HEK293 (cell line): ENCODE results near the gene CIZ1.
A peak's percentile ranks its signal among the peaks of the same experiment; 100 is the strongest.

Experiments used
- BCL11A ChIP-seq: fragments of 450-650 bp; formaldehyde crosslinking; IDR thresholded peaks from 2 replicates; pipeline ENCODE4 v1.5.1; 2016; ENCODE audit warnings: low read depth, missing biosample characterization, missing genetic modification characterization
- HOXC10 ChIP-seq: sonication (generic); formaldehyde crosslinking; IDR thresholded peaks from 2 replicates; pipeline ENCODE4 v1.8.1; 2023; ENCODE audit warnings: mild to moderate bottlenecking, missing genetic modification reagents
- MEIS1 ChIP-seq: sonication (generic); formaldehyde crosslinking; IDR thresholded peaks from 2 replicates; pipeline ENCODE4 v1.8.1; 2022; ENCODE audit warnings: missing genetic modification reagents, mild to moderate bottlenecking, borderline replicate concordance
- PRDM1 ChIP-seq: fragments of 450-650 bp; formaldehyde crosslinking; IDR thresholded peaks from 2 replicates; pipeline ENCODE4; 2016; ENCODE audit warnings: missing biosample characterization, missing genetic modification characterization
- RBAK ChIP-seq: fragments of 450-650 bp; formaldehyde crosslinking; IDR thresholded peaks from 2 replicates; pipeline ENCODE4 v1.5.1; 2016; ENCODE audit warnings: missing biosample characterization, missing genetic modification characterization
- SCRT2 ChIP-seq: fragments of 450-650 bp; formaldehyde crosslinking; IDR thresholded peaks from 2 replicates; pipeline ENCODE4 v1.5.1; 2016; ENCODE audit warnings: missing biosample characterization, missing genetic modification characterization
- YY2 ChIP-seq: fragments of 450-650 bp; formaldehyde crosslinking; IDR thresholded peaks from 2 replicates; pipeline ENCODE4 v1.5.1; 2016; ENCODE audit warnings: missing biosample characterization, missing genetic modification characterization
- ZBTB7A ChIP-seq: fragments of 450-650 bp; formaldehyde crosslinking; IDR thresholded peaks from 2 replicates; pipeline ENCODE4 v1.5.1; 2016; ENCODE audit warnings: low read depth, missing biosample characterization, missing genetic modification characterization
- ZNF112 ChIP-seq: fragments of 450-650 bp; formaldehyde crosslinking; IDR thresholded peaks from 2 replicates; pipeline ENCODE4 v1.5.0; 2017; ENCODE audit warnings: missing biosample characterization, missing genetic modification characterization
- ZNF138 ChIP-seq: fragments of 450-650 bp; formaldehyde crosslinking; IDR thresholded peaks from 2 replicates; pipeline ENCODE4 v1.5.1; 2016; ENCODE audit warnings: missing biosample characterization, missing genetic modification characterization, borderline replicate concordance
- ZNF155 ChIP-seq: fragments of 450-650 bp; formaldehyde crosslinking; IDR thresholded peaks from 2 replicates; pipeline ENCODE4 v1.5.1; 2016; ENCODE audit warnings: missing biosample characterization, missing genetic modification characterization
- ZNF221 ChIP-seq: fragments of 450-650 bp; formaldehyde crosslinking; IDR thresholded peaks from 2 replicates; pipeline ENCODE4 v1.5.1; 2017; ENCODE audit warnings: missing biosample characterization, missing genetic modification characterization, borderline replicate concordance
- ZNF324 ChIP-seq: fragments of 450-650 bp; formaldehyde crosslinking; IDR thresholded peaks from 2 replicates; pipeline ENCODE4 v1.5.1; 2016; ENCODE audit warnings: missing biosample characterization, missing genetic modification characterization
- ZNF37A ChIP-seq: fragments of 450-650 bp; IDR thresholded peaks from 2 replicates; pipeline ENCODE4 v1.5.1; 2018; ENCODE audit warnings: missing biosample characterization, missing genetic modification characterization
- ZNF391 ChIP-seq: fragments of 450-650 bp; formaldehyde crosslinking; IDR thresholded peaks from 2 replicates; pipeline ENCODE4 v1.5.1; 2016; ENCODE audit warnings: low read depth, missing biosample characterization, missing genetic modification characterization, borderline replicate concordance
- ZNF394 ChIP-seq: fragments of 450-650 bp; formaldehyde crosslinking; IDR thresholded peaks from 2 replicates; pipeline ENCODE4 v1.5.1; 2016; ENCODE audit warnings: missing biosample characterization, missing genetic modification characterization, mild to moderate bottlenecking, moderate library complexity, borderline replicate concordance
- ZNF404 ChIP-seq: fragments of 450-650 bp; formaldehyde crosslinking; IDR thresholded peaks from 2 replicates; pipeline ENCODE4 v1.5.1; 2017; ENCODE audit warnings: missing biosample characterization, missing genetic modification characterization
- ZNF510 ChIP-seq: fragments of 450-650 bp; formaldehyde crosslinking; IDR thresholded peaks from 2 replicates; pipeline ENCODE4 v1.5.1; 2018; ENCODE audit warnings: mild to moderate bottlenecking, missing genetic modification characterization, missing biosample characterization; ENCODE audit not compliant: insufficient replicate concordance
- ZNF544 ChIP-seq: fragments of 450-650 bp; formaldehyde crosslinking; IDR thresholded peaks from 2 replicates; pipeline ENCODE4 v1.5.0; 2017; ENCODE audit warnings: missing biosample characterization, missing genetic modification characterization
- ZNF548 ChIP-seq: fragments of 450-650 bp; formaldehyde crosslinking; IDR thresholded peaks from 2 replicates; pipeline ENCODE4 v1.5.1; 2016; ENCODE audit warnings: missing biosample characterization, missing genetic modification characterization
- TF ChIP-seq, protein P1 (sequence below): fragments of 450-650 bp; formaldehyde crosslinking; IDR thresholded peaks from 2 replicates; pipeline ENCODE4 v1.5.1; 2016; ENCODE audit warnings: missing biosample characterization, missing genetic modification characterization
- TF ChIP-seq, protein P2 (sequence below): fragments of 450-650 bp; formaldehyde crosslinking; IDR thresholded peaks from 2 replicates; pipeline ENCODE4 v1.5.1; 2016; ENCODE audit warnings: missing biosample characterization, missing genetic modification characterization
- TF ChIP-seq, protein P3 (sequence below): fragments of 450-650 bp; formaldehyde crosslinking; IDR thresholded peaks from 2 replicates; pipeline ENCODE4 v1.5.1; 2016; ENCODE audit warnings: missing biosample characterization, missing genetic modification characterization
- TF ChIP-seq, protein P4 (sequence below): fragments of 450-650 bp; formaldehyde crosslinking; IDR thresholded peaks from 2 replicates; pipeline ENCODE4 v1.5.1; 2016; ENCODE audit warnings: missing biosample characterization, missing genetic modification characterization
- TF ChIP-seq, protein P5 (sequence below): fragments of 450-650 bp; formaldehyde crosslinking; conservative IDR thresholded peaks from 2 replicates; pipeline ENCODE4 v1.5.1; 2016; ENCODE audit warnings: low read depth, missing biosample characterization, missing genetic modification characterization

Gene CIZ1

DNA sequence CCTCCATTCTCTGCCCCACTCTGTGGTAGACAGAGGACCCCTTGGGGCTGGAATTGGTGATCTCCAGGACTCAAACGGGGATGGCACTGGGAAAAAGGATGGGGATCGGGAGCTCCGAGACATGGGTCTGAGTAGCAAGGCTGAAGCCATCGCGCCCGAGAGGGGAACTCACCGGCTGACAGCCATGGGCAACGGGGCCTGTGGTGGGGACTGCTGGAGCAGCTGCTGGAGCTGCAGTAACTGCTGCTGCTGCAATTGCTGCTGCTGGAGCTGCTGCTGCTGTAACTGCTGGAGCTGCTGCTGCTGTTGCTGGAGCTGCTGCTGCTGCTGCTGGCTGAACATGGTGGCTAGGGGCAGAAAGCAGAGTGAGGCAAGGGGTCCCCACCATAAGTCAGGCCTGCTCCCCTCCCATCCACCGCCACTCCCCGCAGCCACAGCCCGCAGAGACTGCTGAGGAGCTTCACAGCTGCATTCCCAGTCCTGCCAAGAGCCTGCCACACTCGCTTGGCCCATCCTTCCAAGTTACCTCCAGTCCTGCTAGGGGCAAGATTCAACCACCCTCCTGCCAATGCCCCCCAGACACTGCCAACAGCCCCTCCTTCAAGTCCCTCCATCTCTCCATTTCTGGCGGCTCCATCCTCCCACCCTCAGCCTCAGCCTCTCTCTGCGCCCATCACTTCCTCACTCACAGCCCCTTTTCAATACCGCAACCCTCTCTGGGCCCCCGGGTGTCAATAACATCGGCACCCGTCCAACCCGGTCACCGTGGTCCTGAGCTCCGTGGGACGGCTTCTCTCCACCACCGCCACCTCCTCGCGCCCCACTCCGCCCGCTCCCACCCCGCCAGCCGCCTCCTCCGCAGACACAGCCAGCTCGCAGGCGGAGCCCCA, 611 bp downstream of the CIZ1 start (continued):
- TF ChIP-seq ZBTB7A (tag by site-specific recombination) (peak; percentile 56; the same call in 1 of the 2 replicates), BCL11A (no peak), MEIS1 (CRISPR knock-in tag) (no peak), RBAK (tag by site-specific recombination) (no peak), ZNF394 (tag by site-specific recombination) (no peak), ZNF138 (tag by site-specific recombination) (no peak), ZNF112 (tag by site-specific recombination) (no peak), ZNF391 (tag by site-specific recombination) (no peak), ZNF544 (tag by site-specific recombination) (no peak), SCRT2 (no peak), ZNF324 (tag by site-specific recombination) (no peak), YY2 (tag by site-specific recombination) (peak; percentile 44; the same call in 1 of the 2 replicates), ZNF37A (tag by site-specific recombination) (no peak), ZNF404 (tag by site-specific recombination) (no peak), ZNF221 (tag by site-specific recombination) (no peak), ZNF510 (tag by site-specific recombination) (no peak), HOXC10 (0 out of 2 replicates have a peak, but pooled peaks have one; percentile 19), PRDM1 (tag by site-specific recombination) (no peak), ZNF548 (no peak), ZNF155 (no peak)
- TF ChIP-seq, protein P1, sequence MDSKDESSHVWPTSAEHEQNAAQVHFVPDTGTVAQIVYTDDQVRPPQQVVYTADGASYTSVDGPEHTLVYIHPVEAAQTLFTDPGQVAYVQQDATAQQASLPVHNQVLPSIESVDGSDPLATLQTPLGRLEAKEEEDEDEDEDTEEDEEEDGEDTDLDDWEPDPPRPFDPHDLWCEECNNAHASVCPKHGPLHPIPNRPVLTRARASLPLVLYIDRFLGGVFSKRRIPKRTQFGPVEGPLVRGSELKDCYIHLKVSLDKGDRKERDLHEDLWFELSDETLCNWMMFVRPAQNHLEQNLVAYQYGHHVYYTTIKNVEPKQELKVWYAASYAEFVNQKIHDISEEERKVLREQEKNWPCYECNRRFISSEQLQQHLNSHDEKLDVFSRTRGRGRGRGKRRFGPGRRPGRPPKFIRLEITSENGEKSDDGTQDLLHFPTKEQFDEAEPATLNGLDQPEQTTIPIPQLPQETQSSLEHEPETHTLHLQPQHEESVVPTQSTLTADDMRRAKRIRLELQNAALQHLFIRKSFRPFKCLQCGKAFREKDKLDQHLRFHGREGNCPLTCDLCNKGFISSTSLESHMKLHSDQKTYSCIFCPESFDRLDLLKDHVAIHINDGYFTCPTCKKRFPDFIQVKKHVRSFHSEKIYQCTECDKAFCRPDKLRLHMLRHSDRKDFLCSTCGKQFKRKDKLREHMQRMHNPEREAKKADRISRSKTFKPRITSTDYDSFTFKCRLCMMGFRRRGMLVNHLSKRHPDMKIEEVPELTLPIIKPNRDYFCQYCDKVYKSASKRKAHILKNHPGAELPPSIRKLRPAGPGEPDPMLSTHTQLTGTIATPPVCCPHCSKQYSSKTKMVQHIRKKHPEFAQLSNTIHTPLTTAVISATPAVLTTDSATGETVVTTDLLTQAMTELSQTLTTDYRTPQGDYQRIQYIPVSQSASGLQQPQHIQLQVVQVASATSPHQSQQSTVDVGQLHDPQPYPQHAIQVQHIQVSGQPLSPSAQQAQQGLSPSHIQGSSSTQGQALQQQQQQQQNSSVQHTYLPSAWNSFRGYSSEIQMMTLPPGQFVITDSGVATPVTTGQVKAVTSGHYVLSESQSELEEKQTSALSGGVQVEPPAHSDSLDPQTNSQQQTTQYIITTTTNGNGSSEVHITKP, result no peak
- TF ChIP-seq, protein P2, sequence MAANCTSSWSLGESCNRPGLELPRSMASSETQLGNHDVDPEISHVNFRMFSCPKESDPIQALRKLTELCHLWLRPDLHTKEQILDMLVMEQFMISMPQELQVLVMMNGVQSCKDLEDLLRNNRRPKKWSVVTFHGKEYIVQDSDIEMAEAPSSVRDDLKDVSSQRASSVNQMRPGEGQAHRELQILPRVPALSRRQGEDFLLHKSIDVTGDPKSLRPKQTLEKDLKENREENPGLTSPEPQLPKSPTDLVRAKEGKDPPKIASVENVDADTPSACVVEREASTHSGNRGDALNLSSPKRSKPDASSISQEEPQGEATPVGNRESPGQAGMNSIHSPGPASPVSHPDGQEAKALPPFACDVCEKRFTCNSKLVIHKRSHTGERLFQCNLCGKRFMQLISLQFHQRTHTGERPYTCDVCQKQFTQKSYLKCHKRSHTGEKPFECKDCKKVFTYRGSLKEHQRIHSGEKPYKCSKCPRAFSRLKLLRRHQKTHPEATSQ (tag by site-specific recombination), result no peak
- TF ChIP-seq, protein P3, sequence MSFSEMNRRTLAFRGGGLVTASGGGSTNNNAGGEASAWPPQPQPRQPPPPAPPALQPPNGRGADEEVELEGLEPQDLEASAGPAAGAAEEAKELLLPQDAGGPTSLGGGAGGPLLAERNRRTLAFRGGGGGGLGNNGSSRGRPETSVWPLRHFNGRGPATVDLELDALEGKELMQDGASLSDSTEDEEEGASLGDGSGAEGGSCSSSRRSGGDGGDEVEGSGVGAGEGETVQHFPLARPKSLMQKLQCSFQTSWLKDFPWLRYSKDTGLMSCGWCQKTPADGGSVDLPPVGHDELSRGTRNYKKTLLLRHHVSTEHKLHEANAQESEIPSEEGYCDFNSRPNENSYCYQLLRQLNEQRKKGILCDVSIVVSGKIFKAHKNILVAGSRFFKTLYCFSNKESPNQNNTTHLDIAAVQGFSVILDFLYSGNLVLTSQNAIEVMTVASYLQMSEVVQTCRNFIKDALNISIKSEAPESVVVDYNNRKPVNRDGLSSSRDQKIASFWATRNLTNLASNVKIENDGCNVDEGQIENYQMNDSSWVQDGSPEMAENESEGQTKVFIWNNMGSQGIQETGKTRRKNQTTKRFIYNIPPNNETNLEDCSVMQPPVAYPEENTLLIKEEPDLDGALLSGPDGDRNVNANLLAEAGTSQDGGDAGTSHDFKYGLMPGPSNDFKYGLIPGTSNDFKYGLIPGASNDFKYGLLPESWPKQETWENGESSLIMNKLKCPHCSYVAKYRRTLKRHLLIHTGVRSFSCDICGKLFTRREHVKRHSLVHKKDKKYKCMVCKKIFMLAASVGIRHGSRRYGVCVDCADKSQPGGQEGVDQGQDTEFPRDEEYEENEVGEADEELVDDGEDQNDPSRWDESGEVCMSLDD (tag by site-specific recombination), result no peak
- TF ChIP-seq, protein P4, sequence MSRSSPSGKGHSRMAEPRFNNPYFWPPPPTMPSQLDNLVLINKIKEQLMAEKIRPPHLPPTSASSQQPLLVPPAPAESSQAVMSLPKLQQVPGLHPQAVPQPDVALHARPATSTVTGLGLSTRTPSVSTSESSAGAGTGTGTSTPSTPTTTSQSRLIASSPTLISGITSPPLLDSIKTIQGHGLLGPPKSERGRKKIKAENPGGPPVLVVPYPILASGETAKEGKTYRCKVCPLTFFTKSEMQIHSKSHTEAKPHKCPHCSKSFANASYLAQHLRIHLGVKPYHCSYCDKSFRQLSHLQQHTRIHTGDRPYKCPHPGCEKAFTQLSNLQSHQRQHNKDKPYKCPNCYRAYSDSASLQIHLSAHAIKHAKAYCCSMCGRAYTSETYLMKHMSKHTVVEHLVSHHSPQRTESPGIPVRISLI (tag by site-specific recombination), result no peak
- TF ChIP-seq, protein P5, sequence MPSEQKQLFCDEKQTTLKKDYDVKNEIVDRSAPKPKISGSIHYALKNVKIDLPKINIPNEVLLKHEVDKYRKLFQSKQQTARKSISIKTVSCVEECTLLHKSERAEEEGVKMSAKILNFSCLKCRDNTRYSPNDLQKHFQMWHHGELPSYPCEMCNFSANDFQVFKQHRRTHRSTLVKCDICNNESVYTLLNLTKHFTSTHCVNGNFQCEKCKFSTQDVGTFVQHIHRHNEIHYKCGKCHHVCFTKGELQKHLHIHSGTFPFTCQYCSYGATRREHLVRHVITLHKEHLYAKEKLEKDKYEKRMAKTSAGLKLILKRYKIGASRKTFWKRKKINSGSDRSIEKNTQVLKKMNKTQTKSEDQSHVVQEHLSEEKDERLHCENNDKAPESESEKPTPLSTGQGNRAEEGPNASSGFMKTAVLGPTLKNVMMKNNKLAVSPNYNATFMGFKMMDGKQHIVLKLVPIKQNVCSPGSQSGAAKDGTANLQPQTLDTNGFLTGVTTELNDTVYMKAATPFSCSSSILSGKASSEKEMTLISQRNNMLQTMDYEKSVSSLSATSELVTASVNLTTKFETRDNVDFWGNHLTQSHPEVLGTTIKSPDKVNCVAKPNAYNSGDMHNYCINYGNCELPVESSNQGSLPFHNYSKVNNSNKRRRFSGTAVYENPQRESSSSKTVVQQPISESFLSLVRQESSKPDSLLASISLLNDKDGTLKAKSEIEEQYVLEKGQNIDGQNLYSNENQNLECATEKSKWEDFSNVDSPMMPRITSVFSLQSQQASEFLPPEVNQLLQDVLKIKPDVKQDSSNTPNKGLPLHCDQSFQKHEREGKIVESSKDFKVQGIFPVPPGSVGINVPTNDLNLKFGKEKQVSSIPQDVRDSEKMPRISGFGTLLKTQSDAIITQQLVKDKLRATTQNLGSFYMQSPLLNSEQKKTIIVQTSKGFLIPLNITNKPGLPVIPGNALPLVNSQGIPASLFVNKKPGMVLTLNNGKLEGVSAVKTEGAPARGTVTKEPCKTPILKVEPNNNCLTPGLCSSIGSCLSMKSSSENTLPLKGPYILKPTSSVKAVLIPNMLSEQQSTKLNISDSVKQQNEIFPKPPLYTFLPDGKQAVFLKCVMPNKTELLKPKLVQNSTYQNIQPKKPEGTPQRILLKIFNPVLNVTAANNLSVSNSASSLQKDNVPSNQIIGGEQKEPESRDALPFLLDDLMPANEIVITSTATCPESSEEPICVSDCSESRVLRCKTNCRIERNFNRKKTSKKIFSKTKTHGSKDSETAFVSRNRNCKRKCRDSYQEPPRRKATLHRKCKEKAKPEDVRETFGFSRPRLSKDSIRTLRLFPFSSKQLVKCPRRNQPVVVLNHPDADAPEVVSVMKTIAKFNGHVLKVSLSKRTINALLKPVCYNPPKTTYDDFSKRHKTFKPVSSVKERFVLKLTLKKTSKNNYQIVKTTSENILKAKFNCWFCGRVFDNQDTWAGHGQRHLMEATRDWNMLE, result no peak
